Measurements from ENCODE around the gene SDHB. TPM values are rescaled to one million over a fixed set of nuclear protein-coding genes. Genes with fewer than 3 reads are reported as not detected.

SDHB gene
- total and polyA plus RNA-seq, 2 of the 8 experiments (the other 6 are each of a cell fraction or from before 2014, with no cell fraction given) = 84.0 to 98.7 TPM

GRCh38 chr1:17101261-17101660 is 47.4 kb upstream of the SDHB start:
- H4K5ac ChIP-seq (ENCODE audit: insufficient read length, low read depth, low read length) = no peak overlapping the region
- H3K79me2 ChIP-seq (ENCODE audit: control insufficient read depth in 1 of 2, insufficient read depth in 2 of 2, low read length in 2 of 2) = no peaks in the 10 kb centered on the region
- no peak for FAIRE-seq

More at GRCh38 chr1:17101261-17101660, 47.4 kb upstream of the SDHB start:
- Histone ChIP-seq H3K23me2 (ENCODE audit: low read depth, low read length) (no peaks in the 10 kb centered on the region), H3K4me1 (replicated peaks in 1 of 4; ENCODE audit: control insufficient read depth in 3 of 4, insufficient read depth in 4 of 4, low read length in 3 of 4) (0 out of 7 replicates have a peak, but pooled peaks cover 0 to 2% (median under 1%) of the 10 kb centered on the region in 4 experiments), H2BK20ac (ENCODE audit: low read length) (no peak overlapping the region), H2BK120ac (replicated peaks; ENCODE audit: low read depth, low read length) (no peak overlapping the region), H4K91ac (replicated peaks; ENCODE audit: insufficient read length, low read length) (no peak overlapping the region), H2BK12ac (ENCODE audit: low read depth, low read length) (no peak overlapping the region), H3K56ac (replicated peaks; ENCODE audit: insufficient read length, low read depth, low read length) (no peak overlapping the region), H3K18ac (ENCODE audit: extremely low read depth, low read length) (no peak overlapping the region), H4K8ac (ENCODE audit: extremely low read depth, insufficient read depth, low read length) (no peak overlapping the region), H3K36me3 (ENCODE audit: control insufficient read depth in 2 of 4, insufficient read depth in 4 of 4, low read length in 3 of 4) (no peaks in the 10 kb centered on the region), H3K9me3 (ENCODE audit: insufficient read depth in 2 of 2, low read depth in 1 of 2, low read length in 1 of 2) (no peaks in the 10 kb centered on the region), H4K20me1 (replicated peaks in 1 of 2; ENCODE audit: control insufficient read depth in 1 of 2, insufficient read depth in 2 of 2, low read length in 2 of 2) (no peaks in the 10 kb centered on the region), H3K4me2 (ENCODE audit: insufficient read depth in 1 of 2, low read depth in 2 of 2, low read length in 2 of 2) (no peak overlapping the region), H3K14ac (ENCODE audit: insufficient read length) (no peak overlapping the region), H3K27me3 (replicated peaks in 1 of 4; ENCODE audit: control insufficient read depth in 3 of 4, extremely low read depth in 1 of 4, insufficient read depth in 3 of 4, low read length in 3 of 4) (no peaks in the 10 kb centered on the region; a peak in 1 of 7 replicates), H3K9ac (replicated peaks in 1 of 4; ENCODE audit: extremely low read depth in 1 of 4, low read depth in 3 of 4, low read length in 3 of 4) (no peak overlapping the region), H3K27ac (ENCODE audit: low read depth, low read length) (no peak overlapping the region), H3K4me3 (ENCODE audit: extremely low read depth in 1 of 4, insufficient read depth in 2 of 4, low read depth in 3 of 4, low read length in 4 of 4) (no peak overlapping the region), H2BK5ac (ENCODE audit: low read depth, low read length) (no peak overlapping the region), H2AFZ (ENCODE audit: low read length) (no peak overlapping the region), H3K23ac (ENCODE audit: insufficient read length) (no peak overlapping the region), H2BK15ac (ENCODE audit: low read length) (no peak overlapping the region), H2AK5ac (ENCODE audit: low read depth, low read length) (no peak overlapping the region), H3K4ac (replicated peaks; ENCODE audit: insufficient read length, low read depth, low read length) (no peak overlapping the region), H3K79me1 (ENCODE audit: low read depth, low read length) (no peaks in the 10 kb centered on the region)
- no peak for DNase-seq (ENCODE audit: low read depth in 1 of 2, low spot score in 2 of 2)
- CTCF ChIA-PET (ENCODE audit: partially characterized antibody) = interaction anchor here (0.7 kb wide), 1 partner anchor 304 kb away, joined by 3 read pairs; no protein-coding TSS in a partner anchor
- 75% methylated on average over 4 of the region's 4 CpGs; no CpG with 5 or more reads in 1 of the 2 experiments for WGBS, 2 experiments (ENCODE audit: extremely low coverage in 1 of 2, insufficient coverage in 1 of 2, insufficient read length in 1 of 2, insufficient replicate concordance in 2 of 2, low coverage in 1 of 2, low lambda C conversion rate in 2 of 2, missing lambda C conversion rate in 1 of 2)
- no peak for TF ChIP-seq TAF1 (IDR thresholded peaks at IDR 0.05; ENCODE audit: low read depth, low read length)
- no peak for TF ChIP-seq RBBP5 (IDR thresholded peaks at IDR 0.05; ENCODE audit: borderline replicate concordance, low read depth, low read length)
- TF ChIP-seq TBP (IDR thresholded peaks at IDR 0.05; ENCODE audit: low read depth, low read length) = no peak
- TF ChIP-seq TCF12 (IDR thresholded peaks at IDR 0.05; ENCODE audit: low read depth, low read length) = no peak
- TF ChIP-seq SIN3A (conservative IDR thresholded peaks at IDR 0.05 in 1 of 2, IDR thresholded peaks at IDR 0.05 in 1 of 2; ENCODE audit: low read depth in 1 of 2, low read length in 2 of 2) = no peak
- no peak for TF ChIP-seq JUND (IDR thresholded peaks at IDR 0.05; ENCODE audit: low read length)
- no peak for TF ChIP-seq GABPA (IDR thresholded peaks at IDR 0.05; ENCODE audit: borderline replicate concordance, insufficient read depth, low read length)
- no peak for TF ChIP-seq CHD2 (IDR thresholded peaks at IDR 0.05; ENCODE audit: low read length)
- TF ChIP-seq SUZ12 (IDR thresholded peaks at IDR 0.05; ENCODE audit: low read length) = no peak
- TF ChIP-seq ATF3 (IDR thresholded peaks at IDR 0.05; ENCODE audit: insufficient read depth, low read depth, low read length) = no peak
- POLR2A ChIA-PET (ENCODE audit: partially characterized antibody) = no interaction called here
